Left lobe of liver (tissue), 2 donors: ENCODE measurements around the gene DISC1. TPM values are rescaled to one million over a fixed set of nuclear protein-coding genes. Genes with fewer than 3 reads are reported as not detected.
A peak's percentile ranks its signal among the peaks of the same experiment; 100 is the strongest.
"Not testable (repeated sequence)": the region's sequence is repeated elsewhere in the genome, so short reads cannot be mapped to it uniquely, and the experiment has no call there.

Experiments used
- ATAC-seq: fragments of 200-7000 bp; cut with Tn5 transposase; one replicate; pipeline ENCODE4 v1.9.1; 2020; ENCODE audit warnings: mild to moderate bottlenecking, moderate library complexity
- DNase-seq: peaks from one replicate; pipeline ENCODE4 v3.0.0-alpha.2; 2020; ENCODE audit warnings: low spot score
- total RNA-seq: library from RNA; stranded (reverse); gene quantifications from one replicate; pipeline ENCODE4 v1.2.1, GENCODE V29; 2021
- donor health status: DM: no; HTN: no; CAD: no; lungs with moderate emphysema.
- donor health status: DM: no; HTN: yes; CAD: no.

The DISC1 gene
- total RNA-seq, 1 donor from 2014 or later, result 1.8 TPM

GRCh38 chr1:231761747-231762541, 135.4 kb downstream of the DISC1 start:
- no peak for ATAC-seq
- DNase-seq, result no peak

GRCh38 chr1:231763456-231763855, 136.9 kb downstream of the DISC1 start:
- ATAC-seq, result no peak
- no peak for DNase-seq

GRCh38 chr1:231765825-231766224, 139.2 kb downstream of the DISC1 start:
- DNase-seq, ATAC-seq: not testable (repeated sequence)

- ATAC-seq (no peak), DNase-seq (no peak)
Measured at GRCh38 chr1:231767471-231767870, 140.9 kb downstream of the DISC1 start.

GRCh38 chr1:231768416-231768815, 141.8 kb downstream of the DISC1 start:
- ATAC-seq (no peak), DNase-seq (no peak)

GRCh38 chr1:231770506-231771175, 144.1 kb downstream of the DISC1 start:
- no peak for DNase-seq
- no peak for ATAC-seq

- no peak for ATAC-seq
- DNase-seq, result no peak
Measured at GRCh38 chr1:231774719-231775335, 148.2 kb downstream of the DISC1 start.

- no peak for DNase-seq
Measured at GRCh38 chr1:231776010-231776756, 149.6 kb downstream of the DISC1 start.

GRCh38 chr1:231776757-231777062, 150.1 kb downstream of the DISC1 start:
- no peak for ATAC-seq
- no peak for DNase-seq

More at GRCh38 chr1:231776010-231776756, 149.6 kb downstream of the DISC1 start:
- no peak for ATAC-seq

- ATAC-seq, result peak; percentile 47
- DNase-seq, result no peak
Measured at GRCh38 chr1:231778009-231778719, 151.6 kb downstream of the DISC1 start.

GRCh38 chr1:231779081-231779480, 152.5 kb downstream of the DISC1 start:
- DNase-seq (no peak), ATAC-seq (no peak)

- peak; percentile 35 for ATAC-seq
- no peak for DNase-seq
Measured at GRCh38 chr1:231781892-231782291, 155.3 kb downstream of the DISC1 start.

GRCh38 chr1:231785073-231785472, 158.5 kb downstream of the DISC1 start:
- ATAC-seq, DNase-seq: not testable (repeated sequence)

- no peak for DNase-seq
- ATAC-seq, result no peak
Measured at GRCh38 chr1:231786126-231786525, 159.5 kb downstream of the DISC1 start.

- DNase-seq, result no peak
- ATAC-seq, result no peak
Measured at GRCh38 chr1:231792634-231793033, 166.0 kb downstream of the DISC1 start.

GRCh38 chr1:231793893-231794292, 167.3 kb downstream of the DISC1 start:
- ATAC-seq (no peak), DNase-seq (no peak)

GRCh38 chr1:231796141-231796540, 169.6 kb downstream of the DISC1 start:
- ATAC-seq (no peak), DNase-seq (no peak)

GRCh38 chr1:231799363-231799986, 172.9 kb downstream of the DISC1 start:
- no peak for DNase-seq
- ATAC-seq, result no peak

GRCh38 chr1:231800108-231800507, 173.5 kb downstream of the DISC1 start:
- ATAC-seq (no peak), DNase-seq (no peak)

GRCh38 chr1:231801042-231801585, 174.5 kb downstream of the DISC1 start:
- no peak for DNase-seq
- ATAC-seq, result no peak
